SK-N-SH treated with all-trans-retinoic acid at 6 μM for 48 hours (cell line): ENCODE results near the gene EPS8L2.

Experiments
- ATAC-seq: fragments of 200-7000 bp; cut with Tn5 transposase; 3 replicates; pipeline ENCODE4 v1.9.1; 2020; ENCODE audit warnings: mild to moderate bottlenecking, moderate library complexity
- ARNTL ChIP-seq: fragments of 450-650 bp; formaldehyde crosslinking; IDR thresholded peaks from 2 replicates; pipeline ENCODE4 v1.5.0; 2020; ENCODE audit warnings: low read depth, mild to moderate bottlenecking, moderate library complexity, borderline replicate concordance
- BACH2 ChIP-seq: fragments of 250-450 bp; sonication (Bioruptor Pico); IDR thresholded peaks from 2 replicates; pipeline ENCODE4 v1.9.0; 2021; ENCODE audit warnings: mild to moderate bottlenecking, borderline replicate concordance
- CSDC2 ChIP-seq: fragments of 250-450 bp; sonication (Bioruptor Pico); IDR thresholded peaks from 2 replicates; pipeline ENCODE4 v1.5.0; 2020; ENCODE audit warnings: mild to moderate bottlenecking, moderate library complexity
- ESRRG ChIP-seq: fragments of 250-450 bp; sonication (Bioruptor Pico); IDR thresholded peaks from 2 replicates; pipeline ENCODE4 v1.6.1; 2021; ENCODE audit warnings: mild to moderate bottlenecking
- GLIS3 ChIP-seq: fragments of 250-450 bp; sonication (Bioruptor Pico); IDR thresholded peaks from 2 replicates; pipeline ENCODE4 v1.5.0; 2020; ENCODE audit warnings: mild to moderate bottlenecking, moderate library complexity
- ISL1 ChIP-seq: fragments of 250-450 bp; sonication (Bioruptor Pico); IDR thresholded peaks from 2 replicates; pipeline ENCODE4 v2.1.2; 2022; ENCODE audit warnings: mild to moderate bottlenecking, moderate library complexity
- OSR1 ChIP-seq: fragments of 250-450 bp; sonication (Bioruptor Pico); IDR thresholded peaks from 2 replicates; pipeline ENCODE4 v1.8.0; 2022; ENCODE audit warnings: moderate library complexity, mild to moderate bottlenecking, inconsistent platforms
- PPARA ChIP-seq: fragments of 250-450 bp; sonication (Bioruptor Pico); IDR thresholded peaks from 2 replicates; pipeline ENCODE4 v1.5.0; 2020; ENCODE audit warnings: mild to moderate bottlenecking, borderline replicate concordance
- RARB ChIP-seq: fragments of 250-450 bp; sonication (Bioruptor Pico); IDR thresholded peaks from 2 replicates; pipeline ENCODE4 v1.8.0; 2021; ENCODE audit warnings: mild to moderate bottlenecking, moderate library complexity
- TCF4 ChIP-seq: fragments of 250-450 bp; sonication (Bioruptor Pico); IDR thresholded peaks from 2 replicates; pipeline ENCODE4 v1.8.0; 2021; ENCODE audit warnings: mild to moderate bottlenecking, moderate library complexity, borderline replicate concordance
- TOX ChIP-seq: fragments of 250-450 bp; sonication (Bioruptor Pico); IDR thresholded peaks from 2 replicates; pipeline ENCODE4 v1.8.0; 2021; ENCODE audit warnings: mild to moderate bottlenecking, moderate library complexity, borderline replicate concordance
- ZC3H10 ChIP-seq: fragments of 250-450 bp; sonication (Bioruptor Pico); IDR thresholded peaks from 2 replicates; pipeline ENCODE4 v1.5.1; 2021; ENCODE audit warnings: mild to moderate bottlenecking, moderate library complexity
- ZFP3 ChIP-seq: fragments of 250-450 bp; sonication (Bioruptor Pico); IDR thresholded peaks from 2 replicates; pipeline ENCODE4 v1.5.0; 2020; ENCODE audit warnings: mild to moderate bottlenecking, moderate library complexity
- ZFP30 ChIP-seq: fragments of 450-650 bp; formaldehyde crosslinking; IDR thresholded peaks from 2 replicates; pipeline ENCODE4 v1.5.0; 2022; ENCODE audit warnings: mild to moderate bottlenecking, moderate library complexity
- ZNF565 ChIP-seq: fragments of 450-650 bp; formaldehyde crosslinking; conservative IDR thresholded peaks from 2 replicates; pipeline ENCODE4 v1.5.0; 2020; ENCODE audit warnings: low read depth, mild to moderate bottlenecking, moderate library complexity
- ZNF70 ChIP-seq: fragments of 450-650 bp; formaldehyde crosslinking; IDR thresholded peaks from 2 replicates; pipeline ENCODE4 v1.5.0; 2020; ENCODE audit warnings: mild to moderate bottlenecking, moderate library complexity
- ZNF8 ChIP-seq: fragments of 450-650 bp; formaldehyde crosslinking; IDR thresholded peaks from 2 replicates; pipeline ENCODE4 v1.5.0; 2020; ENCODE audit warnings: mild to moderate bottlenecking, moderate library complexity
- TF ChIP-seq, protein P1 (sequence below): fragments of 250-450 bp; sonication (Bioruptor Pico); IDR thresholded peaks from 2 replicates; pipeline ENCODE4 v1.8.0; 2020; ENCODE audit warnings: mild to moderate bottlenecking, moderate library complexity, borderline replicate concordance
- TF ChIP-seq, protein P2 (sequence below): fragments of 250-450 bp; sonication (Bioruptor Pico); IDR thresholded peaks from 2 replicates; pipeline ENCODE4 v1.5.1; 2021; ENCODE audit warnings: mild to moderate bottlenecking, moderate library complexity
- TF ChIP-seq, protein P3 (sequence below): fragments of 250-450 bp; sonication (Bioruptor Pico); IDR thresholded peaks from 2 replicates; pipeline ENCODE4 v1.5.0; 2020; ENCODE audit warnings: mild to moderate bottlenecking, moderate library complexity
- TF ChIP-seq, protein P4 (sequence below): fragments of 250-450 bp; sonication (Bioruptor Pico); IDR thresholded peaks from 2 replicates; pipeline ENCODE4 v1.8.0; 2021; ENCODE audit warnings: low read depth, mild to moderate bottlenecking, moderate library complexity, borderline replicate concordance
- TF ChIP-seq, protein P5 (sequence below): fragments of 250-450 bp; sonication (Bioruptor Pico); IDR thresholded peaks from 2 replicates; pipeline ENCODE4 v1.5.1; 2020; ENCODE audit warnings: low read depth, mild to moderate bottlenecking, moderate library complexity

Gene EPS8L2

DNA sequence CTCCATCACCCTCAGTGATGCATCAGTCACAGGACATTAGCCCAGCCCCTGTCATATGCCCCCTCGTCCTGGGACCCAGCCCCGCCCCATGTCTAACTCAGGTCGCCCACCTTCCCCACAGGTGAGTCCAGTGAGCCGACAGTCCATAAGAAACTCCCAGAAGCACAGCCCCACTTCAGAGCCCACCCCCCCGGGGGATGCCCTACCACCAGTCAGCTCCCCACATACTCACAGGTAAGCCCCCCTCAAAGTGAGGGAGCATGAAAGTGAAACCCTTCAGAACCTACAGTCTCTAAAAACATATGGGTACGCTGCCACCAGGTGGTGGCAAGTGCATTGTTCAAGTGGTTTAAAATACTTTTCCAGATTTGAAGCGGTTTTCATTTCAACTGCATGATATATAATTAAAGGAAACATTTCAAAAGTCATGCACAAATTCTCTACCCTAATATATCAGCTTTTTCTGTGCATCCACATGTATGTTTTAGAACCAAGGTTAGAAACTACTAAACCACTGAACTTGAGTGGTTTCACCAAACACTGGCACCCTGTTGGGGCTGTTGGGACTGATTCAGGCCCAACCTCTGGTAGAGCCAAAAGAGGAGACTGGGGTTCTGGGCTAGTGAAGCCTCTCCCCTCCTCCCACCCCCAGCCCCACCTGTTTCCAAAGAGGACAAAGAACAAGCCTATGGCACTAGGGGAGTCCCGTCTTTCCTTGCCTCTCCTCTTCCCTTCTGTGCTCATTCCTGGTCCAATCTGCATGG is 17.3 kb downstream of the EPS8L2 start:
- TF ChIP-seq ZNF8 (CRISPR knock-in tag) = no peak
- no peak for TF ChIP-seq PPARA
- TF ChIP-seq, protein P1, sequence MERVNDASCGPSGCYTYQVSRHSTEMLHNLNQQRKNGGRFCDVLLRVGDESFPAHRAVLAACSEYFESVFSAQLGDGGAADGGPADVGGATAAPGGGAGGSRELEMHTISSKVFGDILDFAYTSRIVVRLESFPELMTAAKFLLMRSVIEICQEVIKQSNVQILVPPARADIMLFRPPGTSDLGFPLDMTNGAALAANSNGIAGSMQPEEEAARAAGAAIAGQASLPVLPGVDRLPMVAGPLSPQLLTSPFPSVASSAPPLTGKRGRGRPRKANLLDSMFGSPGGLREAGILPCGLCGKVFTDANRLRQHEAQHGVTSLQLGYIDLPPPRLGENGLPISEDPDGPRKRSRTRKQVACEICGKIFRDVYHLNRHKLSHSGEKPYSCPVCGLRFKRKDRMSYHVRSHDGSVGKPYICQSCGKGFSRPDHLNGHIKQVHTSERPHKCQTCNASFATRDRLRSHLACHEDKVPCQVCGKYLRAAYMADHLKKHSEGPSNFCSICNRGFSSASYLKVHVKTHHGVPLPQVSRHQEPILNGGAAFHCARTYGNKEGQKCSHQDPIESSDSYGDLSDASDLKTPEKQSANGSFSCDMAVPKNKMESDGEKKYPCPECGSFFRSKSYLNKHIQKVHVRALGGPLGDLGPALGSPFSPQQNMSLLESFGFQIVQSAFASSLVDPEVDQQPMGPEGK (CRISPR knock-in tag) = no peak
- no peak for TF ChIP-seq TCF4 (CRISPR knock-in tag)
- no peak for TF ChIP-seq ESRRG (CRISPR knock-in tag)
- TF ChIP-seq, protein P2, sequence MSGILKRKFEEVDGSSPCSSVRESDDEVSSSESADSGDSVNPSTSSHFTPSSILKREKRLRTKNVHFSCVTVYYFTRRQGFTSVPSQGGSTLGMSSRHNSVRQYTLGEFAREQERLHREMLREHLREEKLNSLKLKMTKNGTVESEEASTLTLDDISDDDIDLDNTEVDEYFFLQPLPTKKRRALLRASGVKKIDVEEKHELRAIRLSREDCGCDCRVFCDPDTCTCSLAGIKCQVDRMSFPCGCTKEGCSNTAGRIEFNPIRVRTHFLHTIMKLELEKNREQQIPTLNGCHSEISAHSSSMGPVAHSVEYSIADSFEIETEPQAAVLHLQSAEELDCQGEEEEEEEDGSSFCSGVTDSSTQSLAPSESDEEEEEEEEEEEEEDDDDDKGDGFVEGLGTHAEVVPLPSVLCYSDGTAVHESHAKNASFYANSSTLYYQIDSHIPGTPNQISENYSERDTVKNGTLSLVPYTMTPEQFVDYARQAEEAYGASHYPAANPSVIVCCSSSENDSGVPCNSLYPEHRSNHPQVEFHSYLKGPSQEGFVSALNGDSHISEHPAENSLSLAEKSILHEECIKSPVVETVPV = no peak
- TF ChIP-seq ZC3H10 (CRISPR knock-in tag) = no peak
- TF ChIP-seq, protein P3, sequence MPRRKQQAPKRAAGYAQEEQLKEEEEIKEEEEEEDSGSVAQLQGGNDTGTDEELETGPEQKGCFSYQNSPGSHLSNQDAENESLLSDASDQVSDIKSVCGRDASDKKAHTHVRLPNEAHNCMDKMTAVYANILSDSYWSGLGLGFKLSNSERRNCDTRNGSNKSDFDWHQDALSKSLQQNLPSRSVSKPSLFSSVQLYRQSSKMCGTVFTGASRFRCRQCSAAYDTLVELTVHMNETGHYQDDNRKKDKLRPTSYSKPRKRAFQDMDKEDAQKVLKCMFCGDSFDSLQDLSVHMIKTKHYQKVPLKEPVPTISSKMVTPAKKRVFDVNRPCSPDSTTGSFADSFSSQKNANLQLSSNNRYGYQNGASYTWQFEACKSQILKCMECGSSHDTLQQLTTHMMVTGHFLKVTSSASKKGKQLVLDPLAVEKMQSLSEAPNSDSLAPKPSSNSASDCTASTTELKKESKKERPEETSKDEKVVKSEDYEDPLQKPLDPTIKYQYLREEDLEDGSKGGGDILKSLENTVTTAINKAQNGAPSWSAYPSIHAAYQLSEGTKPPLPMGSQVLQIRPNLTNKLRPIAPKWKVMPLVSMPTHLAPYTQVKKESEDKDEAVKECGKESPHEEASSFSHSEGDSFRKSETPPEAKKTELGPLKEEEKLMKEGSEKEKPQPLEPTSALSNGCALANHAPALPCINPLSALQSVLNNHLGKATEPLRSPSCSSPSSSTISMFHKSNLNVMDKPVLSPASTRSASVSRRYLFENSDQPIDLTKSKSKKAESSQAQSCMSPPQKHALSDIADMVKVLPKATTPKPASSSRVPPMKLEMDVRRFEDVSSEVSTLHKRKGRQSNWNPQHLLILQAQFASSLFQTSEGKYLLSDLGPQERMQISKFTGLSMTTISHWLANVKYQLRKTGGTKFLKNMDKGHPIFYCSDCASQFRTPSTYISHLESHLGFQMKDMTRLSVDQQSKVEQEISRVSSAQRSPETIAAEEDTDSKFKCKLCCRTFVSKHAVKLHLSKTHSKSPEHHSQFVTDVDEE (CRISPR knock-in tag) = no peak
- no peak for TF ChIP-seq ZNF565
- TF ChIP-seq GLIS3 (CRISPR knock-in tag) = no peak
- no peak for TF ChIP-seq OSR1 (CRISPR knock-in tag)
- TF ChIP-seq, protein P4, sequence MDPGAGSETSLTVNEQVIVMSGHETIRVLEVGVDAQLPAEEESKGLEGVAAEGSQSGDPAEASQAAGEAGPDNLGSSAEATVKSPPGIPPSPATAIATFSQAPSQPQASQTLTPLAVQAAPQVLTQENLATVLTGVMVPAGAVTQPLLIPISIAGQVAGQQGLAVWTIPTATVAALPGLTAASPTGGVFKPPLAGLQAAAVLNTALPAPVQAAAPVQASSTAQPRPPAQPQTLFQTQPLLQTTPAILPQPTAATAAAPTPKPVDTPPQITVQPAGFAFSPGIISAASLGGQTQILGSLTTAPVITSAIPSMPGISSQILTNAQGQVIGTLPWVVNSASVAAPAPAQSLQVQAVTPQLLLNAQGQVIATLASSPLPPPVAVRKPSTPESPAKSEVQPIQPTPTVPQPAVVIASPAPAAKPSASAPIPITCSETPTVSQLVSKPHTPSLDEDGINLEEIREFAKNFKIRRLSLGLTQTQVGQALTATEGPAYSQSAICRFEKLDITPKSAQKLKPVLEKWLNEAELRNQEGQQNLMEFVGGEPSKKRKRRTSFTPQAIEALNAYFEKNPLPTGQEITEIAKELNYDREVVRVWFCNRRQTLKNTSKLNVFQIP (CRISPR knock-in tag) = no peak
- TF ChIP-seq TOX (CRISPR knock-in tag) = no peak
- no peak for TF ChIP-seq ZNF70 (CRISPR knock-in tag)
- TF ChIP-seq CSDC2 (CRISPR knock-in tag) = no peak
- TF ChIP-seq ARNTL (CRISPR knock-in tag) = no peak
- TF ChIP-seq, protein P5, sequence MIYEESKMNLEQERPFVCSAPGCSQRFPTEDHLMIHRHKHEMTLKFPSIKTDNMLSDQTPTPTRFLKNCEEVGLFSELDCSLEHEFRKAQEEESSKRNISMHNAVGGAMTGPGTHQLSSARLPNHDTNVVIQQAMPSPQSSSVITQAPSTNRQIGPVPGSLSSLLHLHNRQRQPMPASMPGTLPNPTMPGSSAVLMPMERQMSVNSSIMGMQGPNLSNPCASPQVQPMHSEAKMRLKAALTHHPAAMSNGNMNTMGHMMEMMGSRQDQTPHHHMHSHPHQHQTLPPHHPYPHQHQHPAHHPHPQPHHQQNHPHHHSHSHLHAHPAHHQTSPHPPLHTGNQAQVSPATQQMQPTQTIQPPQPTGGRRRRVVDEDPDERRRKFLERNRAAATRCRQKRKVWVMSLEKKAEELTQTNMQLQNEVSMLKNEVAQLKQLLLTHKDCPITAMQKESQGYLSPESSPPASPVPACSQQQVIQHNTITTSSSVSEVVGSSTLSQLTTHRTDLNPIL (CRISPR knock-in tag) = no peak
- ATAC-seq = peak; percentile 40

DNA sequence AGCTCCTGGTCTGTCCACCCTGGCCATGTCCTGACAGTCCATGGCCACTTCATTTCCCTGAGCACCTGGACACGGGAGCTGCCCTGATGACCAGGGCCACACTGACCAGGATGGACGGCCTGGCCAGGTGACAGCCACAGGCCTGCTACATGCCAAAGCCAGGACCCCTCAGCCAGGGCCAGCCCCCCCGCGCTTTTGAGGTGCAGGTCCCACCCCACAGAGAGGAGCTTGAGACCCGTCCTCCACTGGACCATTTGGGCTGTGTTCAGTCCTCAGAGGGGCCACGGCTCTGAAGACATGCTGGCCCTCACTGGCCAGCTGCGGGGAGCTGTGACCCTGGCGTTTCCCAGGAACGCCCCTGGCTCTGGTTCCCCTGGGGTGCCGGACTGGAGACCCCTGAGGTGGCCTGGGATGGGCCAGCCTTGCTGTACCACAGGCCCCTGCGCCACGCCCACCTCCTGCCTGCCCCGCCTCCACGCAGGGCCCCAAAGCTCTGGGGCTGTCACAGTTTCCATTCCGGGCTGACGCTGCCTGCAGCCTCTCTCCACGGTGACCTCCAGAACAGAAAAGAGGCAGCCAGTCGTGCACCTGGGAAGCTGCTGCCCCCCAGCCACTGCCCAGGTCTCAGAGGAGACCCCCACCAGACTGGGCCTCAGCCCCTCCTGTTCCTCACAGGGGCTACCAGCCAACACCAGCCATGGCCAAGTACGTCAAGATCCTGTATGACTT is 18.2 kb downstream of the EPS8L2 start:
- TF ChIP-seq ZNF8 (CRISPR knock-in tag) = no peak
- no peak for TF ChIP-seq ZNF565

DNA sequence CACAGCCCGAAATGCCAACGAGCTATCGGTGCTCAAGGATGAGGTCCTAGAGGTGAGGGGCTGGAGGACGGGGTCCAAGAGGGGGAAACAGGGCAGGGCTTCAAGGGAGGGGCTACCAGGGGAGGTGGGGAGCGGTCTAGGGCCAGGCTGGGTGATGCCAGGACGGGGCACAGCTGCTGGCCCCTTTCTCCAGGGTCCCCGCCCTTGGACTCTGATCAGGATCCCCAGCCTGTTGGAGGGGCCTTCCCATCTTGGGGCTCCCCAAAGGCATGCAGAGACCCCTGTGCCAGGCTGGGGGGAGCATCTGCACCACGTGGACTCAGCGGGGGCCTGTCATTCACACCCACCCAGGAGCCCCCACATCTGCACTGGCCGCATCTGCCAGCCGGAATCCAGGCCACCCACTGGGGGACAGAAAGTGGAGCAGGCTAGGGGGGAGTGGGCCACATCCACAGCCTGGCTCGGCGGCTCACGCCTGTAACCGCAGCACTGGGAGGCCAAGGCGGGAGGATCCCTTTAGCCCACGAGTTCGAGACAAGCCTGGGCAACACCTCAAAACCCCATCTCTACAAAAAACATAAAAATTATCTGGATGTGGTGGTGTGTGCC is 18.9 kb downstream of the EPS8L2 start:
- ATAC-seq = no peak
- TF ChIP-seq ISL1 (CRISPR knock-in tag) (no peak), GLIS3 (CRISPR knock-in tag) (no peak), RARB (CRISPR knock-in tag) (no peak), ARNTL (CRISPR knock-in tag) (no peak), ZNF8 (CRISPR knock-in tag) (no peak), PPARA (no peak), ZFP3 (CRISPR knock-in tag) (no peak), BACH2 (CRISPR knock-in tag) (no peak), ZFP30 (CRISPR knock-in tag) (no peak), CSDC2 (CRISPR knock-in tag) (no peak)
- TF ChIP-seq, protein P2 = no peak
- TF ChIP-seq, protein P4 (CRISPR knock-in tag) = no peak

More for the DNA sequence above, 18.2 kb downstream of the EPS8L2 start:
- ATAC-seq = no peak
